H1 (cell line): ENCODE results near the gene NFAM1. TPM values are rescaled to one million over a fixed set of nuclear protein-coding genes. Genes with fewer than 3 reads are reported as not detected.

Experiments used
- CTCF ChIA-PET: fragments of 300-600 bp; sonication (Branson Sonifier 250); formaldehyde crosslinking; loops from one replicate; lab custom pipeline; 2021; ENCODE audit not compliant: partially characterized antibody; lab: Charles Lee
- POLR2A ChIA-PET: fragments of 300-600 bp; sonication (Branson Sonifier 250); formaldehyde crosslinking; loops from one replicate; lab custom pipeline; 2021; ENCODE audit warnings: inconsistent platforms; ENCODE audit not compliant: partially characterized antibody; lab: Charles Lee
- DNase-seq, 2 experiments: peaks; one replicate each; pipeline versions ENCODE4 v3.0.0 to v3.0.0-alpha.2; 2010 to 2022; ENCODE audit warnings: low spot score in 2 of 2, low read depth in 1 of 2, mixed read lengths in 1 of 2
- FAIRE-seq: peaks from 2 replicates; lab custom pipeline; 2011; peaks lifted over from hg19 to GRCh38; lab: Jason Lieb, UNC
- H2AFZ ChIP-seq: 2 replicates; pipeline ENCODE4 v1.8.1; 2012; ENCODE audit warnings: low read length, inconsistent platforms
- H2AK5ac ChIP-seq: 2 replicates; pipeline ENCODE4 v1.6.1; 2013; ENCODE audit warnings: low read depth, low read length
- H2BK120ac ChIP-seq: replicated peaks from 2 replicates; pipeline ENCODE3; 2013; ENCODE audit warnings: low read depth, low read length, inconsistent platforms
- H2BK12ac ChIP-seq: 2 replicates; pipeline ENCODE4 v1.6.1; 2013; ENCODE audit warnings: low read depth, low read length
- H2BK15ac ChIP-seq: 2 replicates; pipeline ENCODE4 v1.6.1; 2013; ENCODE audit warnings: low read length
- H2BK20ac ChIP-seq: 2 replicates; pipeline ENCODE4 v1.6.1; 2013; ENCODE audit warnings: low read length
- H2BK5ac ChIP-seq: 2 replicates; pipeline ENCODE4 v1.6.1; 2013; ENCODE audit warnings: low read depth, low read length
- H3K14ac ChIP-seq: 2 replicates; pipeline ENCODE4 v1.6.1; 2013; ENCODE audit warnings: inconsistent platforms; ENCODE audit not compliant: insufficient read length
- H3K18ac ChIP-seq: 2 replicates; pipeline ENCODE4 v1.6.1; 2013; ENCODE audit warnings: low read length; ENCODE audit errors: extremely low read depth
- H3K23ac ChIP-seq: 2 replicates; pipeline ENCODE4 v1.6.1; 2013; ENCODE audit warnings: inconsistent platforms; ENCODE audit not compliant: insufficient read length
- H3K23me2 ChIP-seq: 2 replicates; pipeline ENCODE4 v1.6.1; 2013; ENCODE audit warnings: low read depth, low read length
- H3K27ac ChIP-seq: 2 replicates; pipeline ENCODE4 v1.6.1; 2011; ENCODE audit warnings: low read depth, low read length, inconsistent platforms
- H3K27me3 ChIP-seq, 4 experiments: replicated peaks in 1 of 4; 1 replicate in 1 of 4; 2 replicates in 3 of 4; pipeline versions ENCODE4 v1.6.1 to v1.8.1; 2011 to 2013; ENCODE audit warnings: low read length in 3 of 4, mild to moderate bottlenecking in 3 of 4, inconsistent platforms in 2 of 4, mixed read lengths in 2 of 4, moderate library complexity in 1 of 4; ENCODE audit not compliant: control insufficient read depth in 3 of 4, insufficient read depth in 3 of 4; ENCODE audit errors: extremely low read depth in 1 of 4
- H3K36me3 ChIP-seq, 4 experiments: 2 replicates each; pipeline versions ENCODE4 v1.6.1 to v1.8.1; 2011 to 2013; ENCODE audit warnings: mild to moderate bottlenecking in 4 of 4, low read length in 3 of 4, moderate library complexity in 2 of 4, control low read depth in 1 of 4, inconsistent platforms in 1 of 4; ENCODE audit not compliant: insufficient read depth in 4 of 4, control insufficient read depth in 2 of 4
- H3K4ac ChIP-seq: replicated peaks from 2 replicates; pipeline ENCODE3; 2013; ENCODE audit warnings: low read length, low read depth, mixed read lengths, inconsistent platforms; ENCODE audit not compliant: insufficient read length
- H3K4me1 ChIP-seq, 4 experiments: replicated peaks in 1 of 4; 1 replicate in 1 of 4; 2 replicates in 3 of 4; pipeline versions ENCODE4 v1.6.1 to v1.8.1; 2011 to 2013; ENCODE audit warnings: low read length in 3 of 4, inconsistent platforms in 2 of 4, mixed read lengths in 1 of 4; ENCODE audit not compliant: insufficient read depth in 4 of 4, control insufficient read depth in 3 of 4
- H3K4me2 ChIP-seq, 2 experiments: 2 replicates each; pipeline versions ENCODE4 v1.6.1 to v1.8.1; 2011 to 2013; ENCODE audit warnings: low read depth in 2 of 2, low read length in 2 of 2, control low read depth in 1 of 2, inconsistent platforms in 1 of 2, mild to moderate bottlenecking in 1 of 2; ENCODE audit not compliant: insufficient read depth in 1 of 2
- H3K4me3 ChIP-seq, 4 experiments: fragments of 200-600, 300-600 bp in 1 of 4; sonication (generic), shearing (Covaris generic), sonication (Bioruptor Twin) in 1 of 4; 2 replicates each; pipeline versions ENCODE4 v1.5.1 to v1.8.1; 2011 to 2016; ENCODE audit warnings: low read length in 4 of 4, low read depth in 3 of 4, control low read depth in 2 of 4, inconsistent platforms in 2 of 4, mild to moderate bottlenecking in 2 of 4, mixed read lengths in 1 of 4, moderate library complexity in 1 of 4; ENCODE audit not compliant: insufficient read depth in 2 of 4; ENCODE audit errors: extremely low read depth in 1 of 4
- H3K56ac ChIP-seq: replicated peaks from 2 replicates; pipeline ENCODE3; 2013; ENCODE audit warnings: low read depth, mild to moderate bottlenecking, mixed read lengths, low read length, inconsistent platforms; ENCODE audit not compliant: insufficient read length
- H3K79me1 ChIP-seq: 2 replicates; pipeline ENCODE4 v1.6.1; 2013; ENCODE audit warnings: low read depth, low read length, control low read depth
- H3K79me2 ChIP-seq, 2 experiments: 2 replicates each; pipeline versions ENCODE4 v1.6.1 to v1.8.1; 2012 to 2013; ENCODE audit warnings: low read length in 2 of 2, mild to moderate bottlenecking in 2 of 2, inconsistent platforms in 1 of 2; ENCODE audit not compliant: insufficient read depth in 2 of 2, control insufficient read depth in 1 of 2
- H3K9ac ChIP-seq, 4 experiments: replicated peaks in 1 of 4; 1 replicate in 1 of 4; 2 replicates in 3 of 4; pipeline versions ENCODE4 v1.6.1 to v1.8.1; 2011 to 2013; ENCODE audit warnings: low read depth in 3 of 4, low read length in 3 of 4, control low read depth in 2 of 4, mild to moderate bottlenecking in 2 of 4, moderate library complexity in 2 of 4, inconsistent platforms in 1 of 4; ENCODE audit errors: extremely low read depth in 1 of 4
- H3K9me3 ChIP-seq, 2 experiments: 2 replicates each; pipeline versions ENCODE4 v1.6.1 to v1.8.1; 2012 to 2013; ENCODE audit warnings: mild to moderate bottlenecking in 2 of 2, moderate library complexity in 2 of 2, control low read depth in 1 of 2, inconsistent platforms in 1 of 2, low read depth in 1 of 2, low read length in 1 of 2, mixed read lengths in 1 of 2; ENCODE audit not compliant: insufficient read depth in 2 of 2
- H4K20me1 ChIP-seq, 2 experiments: replicated peaks in 1 of 2; 2 replicates each; pipeline versions ENCODE3 to v1.8.1; 2011 to 2013; ENCODE audit warnings: inconsistent platforms in 2 of 2, low read length in 2 of 2, mild to moderate bottlenecking in 1 of 2; ENCODE audit not compliant: insufficient read depth in 2 of 2, control insufficient read depth in 1 of 2
- H4K5ac ChIP-seq: 2 replicates; pipeline ENCODE4 v1.6.1; 2013; ENCODE audit warnings: low read length, low read depth, mixed read lengths, inconsistent platforms; ENCODE audit not compliant: insufficient read length
- H4K8ac ChIP-seq: 2 replicates; pipeline ENCODE4 v1.8.0; 2013; ENCODE audit warnings: mild to moderate bottlenecking, moderate library complexity, low read length, inconsistent platforms; ENCODE audit not compliant: insufficient read depth; ENCODE audit errors: extremely low read depth
- H4K91ac ChIP-seq: replicated peaks from 2 replicates; pipeline ENCODE3; 2013; ENCODE audit warnings: low read length, mixed read lengths, inconsistent platforms; ENCODE audit not compliant: insufficient read length
- BACH1 ChIP-seq: IDR thresholded peaks from 2 replicates; pipeline ENCODE4 v1.6.1; 2012; ENCODE audit warnings: low read length, improper control_type of control experiment
- CHD1 ChIP-seq: IDR thresholded peaks from 2 replicates; pipeline ENCODE4 v1.6.1; 2012; ENCODE audit warnings: low read depth, low read length, improper control_type of control experiment
- POLR2A ChIP-seq, 2 experiments: IDR thresholded peaks; 1 replicate in 1 of 2; 2 replicates in 1 of 2; pipeline ENCODE4 v1.6.1; 2011; ENCODE audit warnings: low read depth in 2 of 2, low read length in 2 of 2, mild to moderate bottlenecking in 2 of 2; ENCODE audit errors: control extremely low read depth in 1 of 2
- POU5F1 ChIP-seq: IDR thresholded peaks from 2 replicates; pipeline ENCODE4 v1.6.1; 2011; ENCODE audit warnings: low read depth, mild to moderate bottlenecking, low read length, moderate library complexity
- SP1 ChIP-seq: IDR thresholded peaks from 2 replicates; pipeline ENCODE4 v1.6.1; 2011; ENCODE audit warnings: low read depth, low read length
- ZNF274 ChIP-seq: IDR thresholded peaks from 2 replicates; pipeline ENCODE4 v1.7.0; 2012; ENCODE audit warnings: low read length, borderline replicate concordance; ENCODE audit errors: extremely low read depth
- WGBS, 2 experiments: shearing (Covaris generic) in 1 of 2; methylation state at CpG; one replicate each; pipeline versions ENCODE4 v1.1.6 to v1.1.7; 2013 to 2015; ENCODE audit warnings: low lambda C conversion rate in 2 of 2, mixed read lengths in 2 of 2, inconsistent platforms in 1 of 2, low coverage in 1 of 2, missing lambda C conversion rate in 1 of 2; ENCODE audit not compliant: insufficient replicate concordance in 2 of 2, insufficient coverage in 1 of 2, insufficient read length in 1 of 2; ENCODE audit errors: extremely low coverage in 1 of 2, missing lambda C conversion rate in 1 of 2; 5-methylcytosine and 5-hydroxymethylcytosine counted together
- polyA plus RNA-seq, 7 experiments: library from polyadenylated mRNA; depleted of rRNA in 3 of 7; stranded (reverse) in 5 of 7; unstranded in 2 of 7; fragments of >200 nt in 5 of 7; fragments of 200-250 nt in 2 of 7; gene quantifications; 1 replicate in 5 of 7; 2 replicates in 1 of 7; 4 replicates in 1 of 7; pipeline versions ENCODE4 v1.2.1 to v1.2.3, GENCODE V29; 2011 to 2013; ENCODE audit warnings: missing spikeins in 2 of 7, mixed read lengths in 2 of 7
- total RNA-seq: library from RNA; stranded (reverse); fragmentation: NEBNext Ultra II Directional; extraction: Animal tissue kit (Norgen Biotek cat#: 25700); gene quantifications from 2 replicates; pipeline ENCODE4 v1.2.1, GENCODE V29; 2021
- TF ChIP-seq, protein P1 (sequence below): IDR thresholded peaks from 2 replicates; pipeline ENCODE4 v1.6.1; 2011; ENCODE audit warnings: low read length, improper control_type of control experiment

NFAM1 gene
- total and polyA plus RNA-seq, 2 of the 8 experiments (the other 6 are each of a cell fraction or from before 2014, with no cell fraction given) = 0.62 to 0.73 TPM

DNA sequence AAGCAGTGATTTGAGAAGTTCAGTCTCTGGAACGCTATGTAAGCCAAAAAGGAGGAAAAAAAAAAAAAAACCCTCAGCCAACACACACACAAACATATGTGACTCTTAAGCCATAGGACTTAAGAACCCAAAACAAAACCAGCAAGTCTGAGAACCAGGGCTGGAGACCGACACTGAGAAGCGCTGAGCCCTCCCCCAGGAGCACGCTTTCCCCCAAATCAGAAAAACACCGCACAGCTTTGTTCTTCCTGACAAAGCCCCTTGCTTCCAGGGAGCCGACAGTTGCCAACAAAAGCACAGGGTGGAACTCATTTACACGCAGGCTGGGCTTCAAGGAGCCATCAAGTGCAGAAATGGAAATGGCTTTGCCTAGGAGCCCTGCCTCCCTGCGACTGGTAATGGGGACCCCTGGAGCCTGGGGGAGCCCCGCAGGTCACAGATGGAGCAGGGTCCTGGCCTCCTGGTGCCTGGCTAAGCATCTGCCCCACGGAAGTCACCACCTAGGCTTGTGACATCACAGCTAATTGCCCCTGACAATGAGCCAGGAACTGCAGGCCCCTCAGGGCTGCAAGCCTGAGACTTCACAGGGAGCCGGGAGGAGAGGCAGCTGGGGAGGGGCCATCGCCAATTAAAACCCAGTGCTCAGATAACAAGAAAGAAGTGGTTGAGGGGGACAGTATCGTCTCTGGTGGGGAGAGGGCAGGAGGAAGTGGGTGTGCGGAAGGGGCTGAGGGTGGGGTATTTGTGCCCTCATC lies 66.9 kb downstream of the NFAM1 start:
- ChIA-PET POLR2A (interaction anchor here (0.7 to 2.2 kb wide), 9 partner anchors 11 to 84 kb away, joined by 3 to 11 read pairs (median 4); partner anchors contain the start of gene NFAM1), CTCF (interaction anchor here (0.9 to 3.2 kb wide), 10 partner anchors 10 to 196 kb away, joined by 3 to 10 read pairs (median 6); partner anchors contain the start of gene NFAM1)
- H2AK5ac ChIP-seq = no peak overlapping the region
- peaks cover 5% of the 10 kb centered on the region; the same call in 1 of the 2 replicates for H3K79me1 ChIP-seq
- H3K9ac ChIP-seq = no peak overlapping the region; a peak in 1 of 7 replicates
- H3K4me1 ChIP-seq = peaks cover 21 to 40% (median 26%) of the 10 kb centered on the region in 4 experiments
- H3K4me3 ChIP-seq = peak overlapping the region in 3 of 4 experiments; percentile 33 to 78 (median 42); a peak in 5 of 8 replicates
- H3K56ac ChIP-seq = no peak overlapping the region
- no peak overlapping the region for H4K5ac ChIP-seq
- no peak overlapping the region for H3K23ac ChIP-seq
- H3K14ac ChIP-seq = no peak overlapping the region
- WGBS, 2 experiments = 8% methylated on average over 13 of the region's 14 CpGs; no CpG with 5 or more reads in 1 of the 2 experiments
- H3K18ac ChIP-seq = peak overlapping the region; percentile 56; the same call in 1 of the 2 replicates
- no peak overlapping the region for H2BK15ac ChIP-seq
- peak overlapping the region; percentile 24 for H2BK120ac ChIP-seq
- H4K20me1 ChIP-seq = peaks cover 10 to 21% of the 10 kb centered on the region in 2 experiments
- no peaks in the 10 kb centered on the region for H3K9me3 ChIP-seq
- peak; percentile 42 for FAIRE-seq
- peak overlapping the region; percentile 60; the same call in 1 of the 2 replicates for H2BK12ac ChIP-seq
- peaks cover 0 to 4% (median 2%) of the 10 kb centered on the region in 4 experiments; a peak in 1 of 8 replicates for H3K36me3 ChIP-seq
- peaks cover 0 to 2% (median 0%) of the 10 kb centered on the region in 4 experiments; a peak in 2 of 7 replicates for H3K27me3 ChIP-seq
- H2BK5ac ChIP-seq = peak overlapping the region; percentile 26; the same call in 1 of the 2 replicates
- 0 out of 2 replicates have a peak overlapping the region, but pooled peaks have one; percentile 3 for H2BK20ac ChIP-seq
- H4K8ac ChIP-seq = 0 out of 2 replicates have a peak overlapping the region, but pooled peaks have one; percentile 7
- DNase-seq = no peak
- H4K91ac ChIP-seq = no peak overlapping the region
- peak overlapping the region; percentile 69 to 97 for H3K4me2 ChIP-seq
- no peak overlapping the region for H2AFZ ChIP-seq
- peak overlapping the region; percentile 43; the same call in 1 of the 2 replicates for H3K27ac ChIP-seq
- H3K4ac ChIP-seq = no peak overlapping the region
- H3K79me2 ChIP-seq = peaks cover 5 to 41% of the 10 kb centered on the region in 2 experiments; a peak in 3 of 4 replicates
- H3K23me2 ChIP-seq = peaks cover 12% of the 10 kb centered on the region; the same call in 1 of the 2 replicates
- TF ChIP-seq POLR2A (IDR thresholded peaks at IDR 0.05; ENCODE audit: control extremely low read depth in 1 of 2, low read depth in 2 of 2, low read length in 2 of 2) = 0 out of 3 replicates have a peak, but pooled peaks of 1 of the 2 experiments have one; percentile 37
- no peak for TF ChIP-seq ZNF274
- TF ChIP-seq CHD1 = no peak
- TF ChIP-seq SP1 = peak; percentile 29; the same call in 1 of the 2 replicates
- no peak for TF ChIP-seq POU5F1
- TF ChIP-seq, protein P1, sequence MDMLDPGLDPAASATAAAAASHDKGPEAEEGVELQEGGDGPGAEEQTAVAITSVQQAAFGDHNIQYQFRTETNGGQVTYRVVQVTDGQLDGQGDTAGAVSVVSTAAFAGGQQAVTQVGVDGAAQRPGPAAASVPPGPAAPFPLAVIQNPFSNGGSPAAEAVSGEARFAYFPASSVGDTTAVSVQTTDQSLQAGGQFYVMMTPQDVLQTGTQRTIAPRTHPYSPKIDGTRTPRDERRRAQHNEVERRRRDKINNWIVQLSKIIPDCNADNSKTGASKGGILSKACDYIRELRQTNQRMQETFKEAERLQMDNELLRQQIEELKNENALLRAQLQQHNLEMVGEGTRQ = no peak
- 0 out of 2 replicates have a peak, but pooled peaks have one; percentile 17 for TF ChIP-seq BACH1
